Peyer's patch (tissue), 4 donors: ENCODE results near the gene POC1A.

Source experiments
- CTCF ChIP-seq, 6 experiments: fragments of 450-650 bp in 4 of 6; fragments of 200-600 bp in 2 of 6; sonication (generic) in 1 of 6; IDR thresholded peaks; one replicate each; pipeline ENCODE4 v1.5.1; 2017 to 2019; ENCODE audit warnings: antibody characterized with exemption in 6 of 6, mild to moderate bottlenecking in 3 of 6, moderate library complexity in 1 of 6
- POLR2A ChIP-seq, 2 donors: fragments of 450-650 bp; IDR thresholded peaks; one replicate each; pipeline ENCODE4 v1.5.1; 2017; ENCODE audit warnings: antibody characterized with exemption in 2 of 2, mild to moderate bottlenecking in 2 of 2, moderate library complexity in 2 of 2

DNA sequence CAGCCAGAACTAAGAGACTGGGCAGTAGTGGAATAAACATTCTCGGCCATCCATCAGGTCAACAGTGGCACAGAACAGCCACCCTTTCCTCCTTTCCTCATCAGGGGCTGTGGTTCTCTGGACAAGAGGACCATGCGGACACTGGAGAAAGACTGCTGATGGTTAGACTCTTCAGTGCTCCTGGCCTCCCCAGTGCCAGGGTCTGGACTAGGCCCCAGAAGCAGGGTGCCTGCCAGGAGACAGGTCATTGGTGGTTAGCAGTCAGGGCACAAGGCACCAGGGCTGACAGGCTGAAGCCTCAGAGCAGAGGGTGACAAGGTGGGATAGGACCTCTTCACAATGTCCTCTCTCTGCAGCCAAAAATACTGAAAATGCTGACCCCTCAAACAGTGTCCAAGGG lies 30.1 kb downstream of the POC1A start:
- TF ChIP-seq CTCF (IDR thresholded peaks at IDR 0.05) = no peak
- no peak for TF ChIP-seq POLR2A (IDR thresholded peaks at IDR 0.05)
